ENCODE measurements around the gene METTL1.
"Not testable (repeated sequence)": the region's sequence is repeated elsewhere in the genome, so short reads cannot be mapped to it uniquely, and the experiment has no call there.

METTL1 gene

DNA sequence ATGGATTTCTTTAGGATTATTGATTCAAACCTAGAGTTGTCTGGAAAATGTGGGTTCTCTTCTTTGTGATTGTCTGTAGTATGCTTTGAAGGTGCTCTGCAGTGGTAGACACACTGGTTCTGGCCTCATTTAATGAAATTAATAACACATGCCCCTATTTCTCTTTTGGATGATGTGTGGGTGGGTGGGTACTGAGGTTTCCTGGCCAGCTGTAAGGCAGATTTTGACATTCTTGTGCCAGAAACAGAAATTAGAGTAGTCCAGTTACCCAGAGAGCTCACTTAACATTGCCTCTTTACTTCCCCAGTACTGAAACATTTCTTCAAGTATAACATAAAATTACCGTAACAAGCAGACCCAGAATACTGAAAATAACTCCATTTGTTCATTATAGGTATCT, 25.1 kb upstream of the METTL1 start:
- DNase-seq: no peak

DNA sequence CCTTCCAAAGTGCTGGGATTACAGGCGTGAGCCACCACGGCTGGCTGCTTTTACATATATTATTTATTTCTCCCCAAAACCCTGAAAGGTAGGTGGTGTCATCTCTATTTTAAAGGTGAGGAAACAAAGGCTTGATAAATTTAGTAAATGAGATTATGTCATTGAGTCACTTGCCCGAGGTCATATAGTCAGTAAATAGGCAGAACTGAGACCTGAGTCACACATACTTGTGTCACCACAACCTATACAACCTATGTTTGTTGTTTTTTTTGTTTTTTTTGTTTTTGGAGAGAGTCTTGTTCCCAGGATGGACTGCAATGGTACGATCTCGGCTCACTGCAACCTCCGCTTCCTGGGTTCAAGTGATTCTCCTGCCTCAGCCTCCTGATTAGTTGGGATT, 23.4 kb upstream of the METTL1 start:
- DNase-seq: no peak

DNA sequence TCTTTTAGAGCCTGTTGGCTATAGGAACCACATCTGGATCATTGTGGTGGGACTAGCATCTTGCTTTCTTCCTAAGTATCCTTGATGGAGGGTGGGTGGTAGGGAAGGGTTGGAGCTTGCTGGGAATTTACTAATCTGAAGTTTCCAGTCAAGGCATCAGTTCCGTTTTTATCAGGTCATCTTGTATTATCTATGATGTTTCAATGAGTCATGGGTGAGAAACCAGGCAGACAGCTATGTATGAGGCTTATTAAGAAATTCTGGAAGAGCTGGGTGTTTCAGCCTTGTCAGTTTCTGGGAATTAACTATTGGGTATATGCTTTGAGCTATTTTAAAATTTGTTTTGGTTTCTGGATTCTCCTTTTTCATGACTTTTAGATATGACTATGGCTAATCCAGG, 22.0 kb upstream of the METTL1 start:
- no peak for DNase-seq

DNA sequence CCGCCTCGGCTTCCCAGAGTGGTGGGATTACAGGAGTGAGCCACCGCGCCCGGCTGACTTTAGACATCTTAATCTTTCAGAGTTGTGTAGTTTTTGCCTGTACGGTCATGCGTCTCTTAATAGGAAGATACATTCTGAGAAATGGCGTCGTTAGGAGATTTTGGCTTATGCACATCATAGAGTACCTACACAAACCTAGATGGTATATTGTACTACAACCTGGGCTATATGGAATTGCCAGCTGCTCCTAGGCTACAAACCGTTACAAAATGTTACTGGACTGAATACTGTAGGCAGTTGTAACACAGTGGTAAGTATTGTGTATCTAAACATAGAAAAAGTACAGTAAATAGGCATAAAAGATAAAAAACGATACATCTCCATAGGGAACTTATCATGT, 12.0 kb upstream of the METTL1 start:
- DNase-seq: no peak

DNA sequence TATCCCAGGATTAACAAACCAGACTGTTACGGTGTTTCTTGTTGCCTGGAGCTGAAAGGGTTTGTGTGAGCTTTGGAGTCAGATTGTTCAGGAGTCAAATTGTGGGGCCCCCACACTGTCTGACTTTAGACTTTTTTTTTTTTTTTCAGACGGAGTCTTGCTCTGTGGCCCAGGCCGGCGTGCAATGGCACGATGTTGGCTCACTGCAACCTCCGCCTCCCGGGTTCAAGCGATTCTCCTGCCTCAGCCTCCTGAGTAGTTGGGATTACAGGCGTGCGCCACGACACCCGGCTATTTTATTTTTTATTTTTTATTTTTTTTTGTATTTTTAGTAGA, 11.5 kb upstream of the METTL1 start:
- DNase-seq: no peak

DNA sequence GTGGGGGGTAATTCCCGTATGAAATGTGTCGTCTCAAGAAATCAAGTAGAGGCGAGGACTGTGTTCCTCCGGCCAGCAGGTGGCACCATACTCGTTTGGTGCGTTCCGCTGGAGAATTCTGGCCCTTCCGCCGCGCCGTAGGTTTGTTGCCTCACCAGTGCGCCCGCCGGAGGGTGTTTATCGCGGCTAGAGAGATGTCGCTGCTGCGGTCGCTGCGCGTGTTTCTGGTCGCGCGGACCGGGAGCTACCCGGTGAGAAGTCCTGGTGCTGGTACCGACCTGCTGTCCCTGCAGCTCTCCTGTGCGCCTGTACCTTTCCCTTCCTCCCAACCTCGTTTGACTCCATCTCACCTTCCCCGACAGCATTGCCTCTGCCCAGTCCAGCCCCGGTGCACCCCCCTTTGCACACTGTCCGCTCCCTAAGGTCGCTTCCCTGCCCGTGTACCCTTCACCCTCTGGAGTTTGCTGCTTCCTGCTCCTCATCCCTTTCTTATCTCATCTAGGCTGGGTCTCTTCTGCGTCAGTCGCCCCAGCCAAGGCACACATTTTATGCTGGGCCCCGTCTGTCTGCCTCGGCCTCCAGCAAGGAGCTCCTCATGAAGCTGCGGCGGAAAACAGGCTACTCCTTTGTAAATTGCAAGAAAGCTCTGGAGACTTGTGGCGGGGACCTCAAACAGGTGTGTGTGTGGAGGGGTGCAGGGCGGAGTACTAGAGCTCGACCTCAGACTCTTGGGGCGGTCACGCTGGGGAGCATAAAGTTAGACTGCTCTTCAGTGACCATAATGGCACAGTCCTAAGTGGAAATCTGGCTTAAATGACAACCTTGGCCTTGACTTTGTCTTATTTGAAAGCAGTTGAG, 10.9 kb upstream of the METTL1 start, which contains the start of gene TSFM:
Gene TSFM (plus strand): TSS at position 180 of the 858 bp plus-strand sequence. CDS start 15 bp downstream, at position 195.
- peak; percentile 99 for DNase-seq

DNA sequence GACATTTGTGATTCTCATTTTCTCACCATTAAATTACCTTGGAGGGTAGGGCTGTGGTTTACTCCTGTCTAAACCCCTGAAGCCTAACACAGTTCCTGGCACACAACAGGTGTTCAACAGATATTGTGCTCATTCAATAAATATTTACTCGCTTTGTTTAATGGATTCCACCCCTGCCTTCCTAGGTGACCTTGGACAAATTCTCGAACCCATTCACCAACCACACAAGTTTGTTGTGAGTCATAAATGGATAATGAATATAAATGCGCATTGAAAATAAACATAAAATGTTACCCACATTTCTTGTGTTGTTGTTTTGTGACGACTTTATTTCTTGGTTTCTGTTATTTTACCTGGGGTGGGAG, 10.3 kb upstream of the METTL1 start:
- no peak for DNase-seq

DNA sequence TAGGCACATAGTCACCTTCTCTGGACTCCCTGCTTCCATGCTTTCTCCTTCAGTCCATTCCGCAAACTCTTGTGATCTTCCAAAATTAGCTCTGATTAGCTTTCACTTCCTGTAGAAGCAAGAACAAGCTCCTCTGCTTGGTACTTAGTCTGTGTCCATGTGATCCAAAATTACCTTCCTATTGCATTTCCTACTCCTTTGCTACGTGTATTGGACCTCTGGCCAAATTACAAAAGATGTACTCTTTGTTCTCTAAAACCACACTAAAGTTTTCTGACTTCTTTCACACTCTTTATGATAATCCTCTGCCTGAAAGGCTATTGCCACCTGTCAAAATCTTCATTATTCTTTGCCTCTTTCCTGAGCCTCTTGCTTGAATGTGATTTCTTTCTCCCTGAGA, 9.9 kb upstream of the METTL1 start:
- DNase-seq: no peak

DNA sequence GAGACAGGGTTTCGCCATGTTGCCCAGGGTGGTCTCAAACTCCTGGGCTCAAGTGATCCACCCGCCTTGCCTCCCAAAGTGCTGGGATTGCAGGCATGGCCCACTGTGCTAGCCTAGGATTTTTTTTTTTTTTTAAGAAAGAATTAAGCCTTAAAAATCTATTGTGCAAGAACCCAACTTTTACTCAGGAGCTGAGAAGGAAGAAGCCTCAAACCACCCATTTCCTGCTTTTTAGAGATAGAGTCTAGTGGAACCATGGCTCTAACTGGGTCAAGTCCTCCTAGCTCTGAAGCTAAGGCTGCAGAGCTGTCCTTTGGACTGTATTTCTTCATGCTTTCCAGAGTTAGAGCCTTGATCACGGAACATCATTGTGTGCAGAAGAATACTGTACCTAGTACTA, 9.3 kb upstream of the METTL1 start:
- DNase-seq: no peak

DNA sequence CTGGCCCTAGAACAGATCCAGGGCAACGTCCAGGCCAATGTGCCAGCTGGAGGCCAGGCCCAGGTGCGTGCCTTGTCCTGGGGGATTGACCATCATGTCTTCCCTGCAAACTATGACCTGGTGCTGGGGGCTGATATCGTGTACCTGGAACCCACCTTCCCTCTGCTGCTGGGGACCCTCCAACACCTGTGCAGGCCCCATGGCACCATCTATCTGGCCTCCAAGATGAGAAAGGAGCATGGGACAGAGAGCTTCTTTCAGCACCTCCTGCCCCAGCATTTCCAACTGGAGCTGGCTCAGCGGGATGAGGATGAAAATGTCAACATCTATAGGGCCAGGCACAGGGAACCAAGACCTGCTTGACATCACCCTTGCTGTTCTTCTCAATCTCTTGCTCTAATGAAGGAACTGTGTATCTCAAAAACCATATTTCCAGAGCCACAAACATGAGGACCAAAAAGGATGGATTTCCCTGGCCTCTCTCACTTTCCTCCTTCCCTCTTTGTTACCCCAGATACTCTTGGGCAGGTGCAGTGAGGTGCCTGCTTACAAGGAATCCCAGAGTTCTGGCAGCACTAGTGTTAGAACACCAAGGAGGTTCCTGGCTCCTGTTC, 8.5 kb upstream of the METTL1 start:
- DNase-seq: no peak

DNA sequence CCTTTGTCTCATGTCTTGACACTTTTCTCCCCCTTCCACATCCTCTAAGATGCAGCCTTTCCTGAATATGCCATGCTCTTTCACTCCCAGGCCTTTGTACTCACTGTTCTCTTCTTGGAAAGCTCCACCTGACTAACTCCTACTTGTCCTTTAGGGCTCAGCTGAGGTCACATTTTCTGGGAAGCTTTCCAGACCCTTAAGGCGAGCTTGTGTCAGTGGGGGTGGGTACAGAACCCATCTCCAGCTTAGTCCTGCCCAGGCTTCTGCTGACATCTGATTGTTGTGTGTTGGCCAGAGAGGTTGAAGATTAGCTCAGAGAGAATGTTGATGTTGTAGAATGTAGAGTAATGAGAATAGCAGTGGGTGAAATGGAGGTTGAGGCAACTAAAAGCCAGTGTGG, 7.8 kb upstream of the METTL1 start:
- DNase-seq: no peak

DNA sequence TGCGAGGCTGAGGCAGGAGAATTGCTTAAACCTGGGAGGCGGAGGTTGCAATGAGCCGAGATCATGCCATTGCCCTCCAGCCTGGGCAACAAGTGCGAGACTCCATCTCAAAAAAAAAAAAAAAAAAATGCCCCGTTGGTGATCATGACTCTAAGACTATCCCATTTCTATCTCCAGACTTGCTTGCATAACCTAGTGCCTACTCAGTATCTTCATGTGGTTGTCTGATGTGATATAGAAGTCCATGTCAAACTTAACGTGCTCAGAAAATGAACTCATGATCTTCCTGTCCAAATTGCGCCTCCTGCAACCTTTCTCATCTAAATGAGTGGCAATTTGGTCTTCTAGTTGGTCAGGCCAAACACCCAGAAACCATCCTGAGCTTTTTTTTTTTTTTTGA, 6.0 kb upstream of the METTL1 start:
- no peak for DNase-seq

DNA sequence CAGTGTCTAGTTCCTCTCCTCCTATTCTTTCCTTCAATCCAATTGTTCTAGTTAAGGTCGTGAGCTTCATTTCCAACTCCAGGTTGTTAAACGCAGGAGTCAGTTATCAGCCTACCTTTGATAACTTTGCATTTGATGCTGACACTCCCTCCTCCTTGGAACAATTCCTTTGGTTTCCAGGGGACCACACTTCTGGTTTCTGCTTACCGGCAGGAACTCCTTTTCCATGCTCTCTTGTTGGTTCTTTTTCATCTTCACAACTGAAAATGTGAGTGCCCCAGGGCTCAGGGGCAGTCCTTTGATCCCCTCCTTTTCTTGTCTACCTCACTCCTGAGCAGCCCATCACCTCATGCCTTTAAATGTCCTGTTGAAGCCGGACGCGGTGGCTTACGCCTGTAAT, 5.5 kb upstream of the METTL1 start:
- no peak for DNase-seq

DNA sequence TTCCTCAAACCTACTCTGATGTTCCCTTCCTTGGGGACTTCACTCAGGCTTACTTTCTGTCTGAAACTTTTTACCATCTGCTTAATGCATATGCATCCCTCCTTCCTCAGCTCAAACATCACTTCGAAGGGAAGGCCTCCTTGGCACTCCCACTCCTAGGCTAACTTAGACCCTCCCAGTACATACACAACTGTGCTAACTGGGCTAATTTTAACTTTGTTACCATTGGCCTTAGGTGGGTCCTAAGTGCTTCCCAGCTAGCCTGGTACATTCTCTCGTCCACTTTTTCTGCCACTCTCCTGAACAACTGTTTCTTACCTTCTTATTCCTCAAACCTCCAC, 4.3 kb upstream of the METTL1 start:
- no peak for DNase-seq

DNA sequence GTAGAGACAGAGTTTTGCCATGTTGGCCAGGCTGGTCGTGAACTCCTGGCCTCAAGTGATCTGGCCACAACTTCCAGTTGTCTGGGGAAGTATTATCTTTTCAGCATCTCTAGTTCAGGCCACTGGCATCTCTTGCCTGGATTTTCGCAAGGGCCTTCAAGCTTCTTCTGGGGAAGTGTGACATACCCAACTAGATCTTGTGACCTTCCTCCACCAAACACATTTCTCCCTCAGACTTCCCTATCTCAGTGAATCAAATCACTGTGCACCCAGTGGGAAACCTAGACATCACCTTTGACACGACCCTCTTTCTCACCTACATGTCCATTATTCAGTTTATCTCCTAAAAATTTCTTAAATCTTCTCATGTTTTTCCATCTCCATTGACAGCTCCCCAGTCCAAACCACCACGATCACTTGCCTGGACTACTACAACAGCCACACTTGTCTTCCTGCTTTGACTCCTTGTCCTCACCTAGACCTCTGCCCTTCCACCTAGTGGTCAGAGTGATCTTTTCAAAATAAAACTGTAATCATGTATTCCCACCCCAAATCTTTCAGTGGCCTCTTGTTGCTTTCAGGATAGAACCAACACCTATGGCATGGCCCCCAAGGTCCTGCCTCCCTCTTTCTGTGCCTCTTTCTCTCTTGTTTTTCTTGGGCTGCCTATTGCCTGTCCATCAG, 3.8 kb upstream of the METTL1 start:
- no peak for DNase-seq

DNA sequence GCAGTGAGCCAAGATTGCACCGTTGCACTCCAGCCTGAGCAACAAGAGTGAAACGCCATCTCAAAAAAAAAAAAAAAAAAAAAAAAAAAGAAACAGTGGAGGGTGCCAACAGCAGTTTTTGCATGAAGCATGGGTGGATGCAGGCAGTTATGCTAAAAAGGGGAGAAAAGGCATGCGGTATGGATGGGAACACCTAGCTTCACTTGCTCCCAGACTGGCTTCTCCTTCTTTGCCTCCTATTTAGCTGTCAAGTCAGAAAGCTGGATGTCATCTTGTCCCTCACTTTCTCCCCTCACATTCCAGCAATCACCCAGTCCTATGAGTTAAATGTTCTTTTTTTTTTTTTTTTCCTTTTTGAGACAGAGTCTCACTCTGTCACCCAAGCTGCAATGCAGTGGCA, 3.1 kb upstream of the METTL1 start:
- DNase-seq: no peak

DNA sequence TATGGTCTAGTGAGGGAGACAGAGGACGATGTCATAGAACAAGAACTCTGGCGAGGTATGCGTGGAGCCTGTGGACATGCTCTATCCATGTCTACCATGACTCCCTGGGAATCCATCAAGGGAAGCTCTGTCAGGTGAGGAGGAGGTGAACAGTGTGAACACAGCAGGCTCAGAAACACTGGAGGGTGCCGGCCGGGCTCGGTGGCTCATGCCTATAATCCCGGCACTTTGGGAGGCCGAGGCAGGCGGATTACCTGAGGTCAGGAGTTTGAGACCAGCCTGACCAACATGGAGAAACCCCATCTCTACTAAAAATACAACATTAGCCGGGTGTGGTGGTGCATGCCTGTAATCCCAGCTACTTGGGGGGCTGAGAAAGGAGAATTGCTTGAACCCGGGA, 2.7 kb upstream of the METTL1 start:
- DNase-seq: not testable (repeated sequence)

DNA sequence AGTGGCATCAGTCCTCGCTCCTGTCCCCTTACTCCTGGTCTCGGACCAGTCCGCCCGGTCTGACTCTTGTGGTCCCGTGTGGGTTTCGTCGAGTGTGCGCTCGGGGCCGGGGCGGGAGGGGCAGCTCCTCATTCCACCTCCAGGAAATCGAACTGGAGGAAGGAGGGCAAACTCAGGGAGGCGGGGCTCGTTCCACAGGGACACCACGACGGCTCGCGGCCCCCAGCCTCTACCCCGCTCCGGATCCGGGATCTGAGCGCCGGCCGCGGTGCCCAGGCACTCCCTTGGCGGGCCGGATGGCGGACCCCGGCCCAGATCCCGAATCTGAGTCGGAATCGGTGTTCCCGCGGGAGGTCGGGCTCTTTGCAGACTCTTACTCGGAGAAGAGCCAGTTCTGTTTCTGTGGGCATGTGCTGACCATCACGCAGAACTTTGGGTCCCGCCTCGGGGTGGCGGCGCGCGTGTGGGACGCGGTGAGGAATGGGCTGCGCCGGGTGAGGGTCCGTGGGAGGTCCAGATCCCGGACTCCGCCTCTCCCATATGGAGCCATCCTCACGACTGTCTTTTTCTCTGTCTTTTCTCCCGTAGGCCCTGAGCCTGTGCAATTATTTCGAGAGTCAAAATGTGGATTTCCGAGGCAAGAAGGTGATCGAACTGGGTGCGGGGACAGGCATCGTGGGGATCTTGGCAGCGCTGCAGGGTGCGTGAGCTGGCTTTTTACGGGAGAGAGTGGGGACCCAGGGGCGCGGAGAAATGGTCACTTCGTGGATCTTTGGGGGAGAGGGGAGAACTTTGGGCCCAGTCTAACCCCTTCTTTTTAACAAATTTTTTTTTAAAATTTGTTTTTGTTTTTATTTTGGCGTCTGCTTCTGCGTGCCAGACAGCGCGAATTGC, 771 bp upstream of the METTL1 start, which contains the start of gene EEF1AKMT3:
Gene EEF1AKMT3 (plus strand): TSS at position 186 of the 894 bp plus-strand sequence. CDS start 111 bp downstream, at position 297.
- peak; percentile 66 for DNase-seq

DNA sequence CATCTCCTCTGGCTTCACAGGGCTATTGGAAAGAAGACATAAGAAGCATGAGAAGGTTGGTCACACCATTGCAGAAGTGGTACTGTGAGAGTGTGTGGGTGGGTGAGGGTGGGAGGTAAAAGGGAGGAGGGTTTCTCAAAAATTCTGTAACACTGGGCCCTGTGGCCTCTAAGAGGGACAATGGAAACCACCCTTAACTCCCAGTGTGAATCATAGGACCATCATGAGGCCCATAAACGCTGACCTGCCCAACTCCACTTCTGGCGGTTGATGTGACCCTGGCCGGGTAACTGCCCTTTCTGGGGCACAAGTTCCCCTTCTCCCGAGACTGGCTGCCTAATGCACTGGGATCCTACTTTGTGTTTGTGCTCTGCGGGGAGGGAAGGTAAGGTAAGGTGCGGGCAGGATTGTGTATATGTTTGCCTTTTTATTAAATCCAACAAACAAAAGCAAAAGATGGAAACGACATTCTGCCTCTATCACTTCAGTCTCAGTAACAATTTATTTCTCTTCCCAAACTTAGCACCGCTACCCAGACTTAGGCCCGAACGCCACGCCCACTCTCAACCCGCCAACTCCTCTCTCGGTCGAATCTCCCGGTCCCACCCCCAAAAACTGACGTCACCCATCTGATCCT, 551 bp downstream of the METTL1 start:
- peak; percentile 97 for DNase-seq

DNA sequence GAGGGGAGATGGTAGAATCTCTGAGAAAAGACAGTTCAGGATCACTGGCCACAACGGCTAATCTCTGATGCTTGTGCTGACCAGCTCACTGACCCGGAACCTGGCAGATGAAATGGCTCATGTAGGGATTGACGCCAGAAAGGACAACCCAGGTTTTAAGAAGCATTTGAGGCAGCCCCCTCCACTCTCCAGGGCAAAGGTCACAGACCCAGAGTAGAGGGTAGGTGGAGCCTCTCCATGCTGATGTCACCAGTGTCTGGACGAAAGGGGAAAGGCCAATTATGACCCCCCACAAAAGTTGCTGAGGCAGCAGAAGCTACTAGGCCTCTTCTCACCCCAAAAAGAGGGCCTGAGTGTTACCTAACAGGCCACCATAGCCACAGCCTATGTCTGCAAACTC, 1.2 kb downstream of the METTL1 start:
- DNase-seq: no peak

DNA sequence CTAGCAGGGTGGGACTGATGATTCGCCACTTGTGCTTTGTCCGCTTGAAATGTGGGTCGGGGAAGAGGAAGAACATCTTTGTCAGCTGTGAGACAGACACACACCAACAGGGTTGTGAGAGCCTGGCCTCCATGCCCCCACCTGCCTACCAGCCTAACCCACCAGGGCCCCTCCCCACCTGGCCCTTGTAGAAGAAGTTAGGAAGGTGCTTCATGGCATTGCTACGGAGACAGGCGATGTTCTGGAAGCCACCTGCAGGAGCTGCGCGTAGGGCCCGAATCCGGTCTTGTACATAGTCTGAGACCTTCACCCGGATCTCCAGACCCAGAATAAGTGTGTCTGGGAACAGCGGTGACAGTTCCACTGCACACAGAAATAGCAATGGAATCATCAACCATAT, 2.3 kb downstream of the METTL1 start:
- DNase-seq: no peak

DNA sequence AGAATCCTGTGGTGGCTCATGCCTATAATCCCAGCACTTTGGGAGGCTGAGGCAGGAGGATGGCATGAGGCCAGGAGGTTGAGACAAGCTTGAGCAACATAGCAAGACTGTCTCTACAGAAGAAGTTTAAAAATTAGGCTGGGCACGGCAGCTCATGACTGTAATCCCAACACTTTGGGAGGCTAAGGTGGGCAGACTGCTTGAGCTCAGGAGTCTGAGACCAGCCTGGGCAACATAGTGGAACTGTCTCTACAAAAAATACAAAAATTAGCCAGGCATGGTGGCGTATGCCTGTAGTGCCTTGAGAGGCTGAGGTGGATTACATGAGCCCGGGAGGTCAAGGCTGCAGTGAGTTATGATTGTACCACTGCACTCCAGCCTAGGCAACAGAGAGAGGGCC, 4.0 kb downstream of the METTL1 start:
- no peak for DNase-seq

DNA sequence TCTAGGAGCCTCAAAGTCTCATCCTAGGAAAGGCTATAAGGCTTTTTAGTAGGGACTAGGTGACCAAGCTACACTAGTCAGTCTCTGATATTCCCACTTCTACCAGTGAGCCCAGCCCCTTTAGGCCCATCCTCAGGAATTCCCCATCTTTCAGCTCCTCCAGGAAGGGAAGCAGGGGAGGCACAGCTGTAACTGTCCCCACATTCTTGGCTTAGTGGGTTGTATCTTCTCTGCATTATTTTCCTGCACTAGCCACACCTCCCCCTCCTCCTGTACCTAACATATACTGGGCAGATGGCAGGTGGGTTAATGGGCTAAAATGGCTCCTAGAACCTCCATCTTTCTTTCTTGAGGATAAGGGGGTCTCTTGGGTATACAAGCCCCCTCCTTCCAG, 4.6 kb downstream of the METTL1 start:
- no peak for DNase-seq
